GM12864 (cell line): ENCODE data around the gene USH1G.

Experiments used
- DNase-seq: peaks from one replicate; pipeline ENCODE4 v3.0.0-alpha.2; 2011; ENCODE audit warnings: low read depth
- H3K4me3 ChIP-seq: 2 replicates; pipeline ENCODE4 v1.5.1; 2011; ENCODE audit warnings: mild to moderate bottlenecking, low read depth, low read length, control low read depth
- CTCF ChIP-seq: IDR thresholded peaks from 2 replicates; pipeline ENCODE4 v1.5.1; 2011; ENCODE audit warnings: low read depth, mild to moderate bottlenecking, moderate library complexity, low read length, control low read depth, inconsistent platforms; ENCODE audit errors: missing control alignments

Gene USH1G

DNA sequence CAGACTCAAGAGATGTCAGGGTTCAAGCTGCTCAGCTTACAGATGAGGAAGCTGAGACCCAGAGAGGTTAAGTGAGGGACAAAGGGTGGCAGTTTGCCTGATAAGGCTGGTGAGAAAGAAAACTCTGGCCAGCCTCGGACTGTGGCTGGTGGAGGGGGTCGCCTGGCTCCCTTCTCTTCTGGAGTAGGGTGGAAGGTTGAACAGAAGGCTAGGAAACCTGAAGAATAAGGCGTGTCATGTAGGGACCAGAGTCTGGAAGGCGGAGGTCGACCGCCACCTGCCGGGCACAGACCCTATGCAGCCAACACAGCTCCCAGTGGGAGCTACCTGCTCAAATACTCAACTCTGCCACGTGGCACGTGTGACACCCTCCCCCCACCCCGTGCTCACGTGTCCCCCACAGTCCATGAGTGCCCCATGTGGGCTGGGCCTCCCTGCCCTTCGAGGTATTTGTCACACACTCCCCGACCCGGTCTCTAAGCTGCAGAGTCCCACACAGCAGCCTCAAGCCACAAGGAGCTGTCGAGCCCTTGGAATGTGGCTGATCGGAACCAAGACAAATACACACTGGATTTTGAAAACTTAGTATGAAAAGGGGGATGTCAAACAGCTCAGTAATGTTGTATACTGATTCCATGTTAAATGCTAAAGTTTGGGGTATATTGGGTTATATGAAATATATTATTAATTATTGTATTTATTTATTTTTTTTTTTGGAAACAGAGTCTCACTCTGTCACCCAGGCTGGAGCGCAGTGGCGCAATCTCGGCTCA, 37.7 kb upstream of the USH1G start:
- peak; percentile 96 for TF ChIP-seq CTCF
- H3K4me3 ChIP-seq: no peak overlapping the region
- DNase-seq: peak; percentile 52

- no peak for DNase-seq
- no peak overlapping the region for H3K4me3 ChIP-seq
- no peak for TF ChIP-seq CTCF
Observed at GRCh38 chr17:74959826-74960515, 36.9 kb upstream of the USH1G start.

GRCh38 chr17:74957935-74958740, 35.1 kb upstream of the USH1G start:
- TF ChIP-seq CTCF: peak; percentile 93
- DNase-seq: no peak

GRCh38 chr17:74956093-74956492, 33.0 kb upstream of the USH1G start:
- no peak for TF ChIP-seq CTCF
- H3K4me3 ChIP-seq: no peak overlapping the region
- DNase-seq: no peak

More at GRCh38 chr17:74957935-74958740, 35.1 kb upstream of the USH1G start:
- no peak overlapping the region for H3K4me3 ChIP-seq

DNA sequence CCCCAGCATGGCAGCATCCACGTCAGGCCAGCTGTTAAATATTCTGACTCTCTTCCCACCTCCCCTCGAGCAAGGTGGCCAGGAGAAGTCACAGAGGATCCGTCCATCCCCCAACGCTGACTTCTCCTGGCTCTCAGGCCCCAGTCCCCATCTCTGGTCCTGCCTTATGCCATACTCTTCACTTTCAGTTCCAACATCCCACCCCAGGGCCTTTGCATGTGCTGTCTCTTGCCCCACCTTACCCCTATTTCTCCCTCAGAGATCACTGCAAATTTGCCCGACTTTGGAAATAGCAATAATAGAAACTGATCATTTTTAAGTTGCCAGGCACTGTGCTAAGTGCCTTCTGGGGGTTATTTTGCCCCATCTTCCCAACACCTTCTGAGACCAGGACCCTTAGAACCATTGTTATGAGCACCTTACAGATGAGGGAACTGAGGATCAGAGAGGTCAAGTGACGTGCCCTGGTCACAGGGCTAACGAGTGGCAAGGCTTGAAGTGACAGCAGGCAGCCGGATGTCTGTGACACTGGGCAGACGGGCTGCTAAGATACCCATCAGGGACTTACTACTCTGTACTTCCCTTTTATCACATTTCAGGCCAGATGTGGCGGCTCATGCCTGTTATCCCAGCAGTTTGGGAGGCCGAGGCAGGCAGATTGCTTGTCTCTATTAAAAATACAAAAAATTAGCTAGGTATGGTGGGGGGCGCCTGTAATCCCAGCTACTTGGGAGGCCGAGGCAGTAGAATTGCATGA, 31.8 kb upstream of the USH1G start:
- TF ChIP-seq CTCF: no peak
- H3K4me3 ChIP-seq: no peak overlapping the region
- DNase-seq: no peak

DNA sequence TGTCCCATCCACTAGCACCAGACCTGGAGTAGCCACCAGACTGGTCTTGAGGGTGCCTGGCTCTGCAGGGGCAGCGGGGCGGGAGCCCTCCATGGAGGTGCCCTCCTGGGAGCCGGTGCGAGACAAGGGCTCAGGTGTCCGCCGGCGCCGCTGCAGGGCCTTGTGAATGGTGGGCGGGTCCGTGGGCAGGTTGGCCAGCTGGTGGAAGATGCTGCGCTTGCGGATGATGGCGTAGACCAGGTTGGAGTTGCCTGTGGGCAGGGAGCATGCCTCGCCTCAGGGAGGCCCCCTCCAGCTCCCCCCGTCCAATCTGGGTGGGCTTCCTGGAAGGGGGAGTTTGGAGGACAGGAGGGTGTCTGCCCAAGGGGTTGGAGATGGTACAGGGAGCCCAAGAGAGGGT, 31.1 kb upstream of the USH1G start:
- no peak for DNase-seq
- H3K4me3 ChIP-seq: no peak overlapping the region
- no peak for TF ChIP-seq CTCF
